KMS-11 (cell line): ENCODE data around the gene PIM1.
A peak's percentile ranks its signal among the peaks of the same experiment; 100 is the strongest.

Source experiments
- H2AFZ ChIP-seq: fragments of 200-600 bp; sonication (generic); 2 replicates; pipeline ENCODE4 v1.6.1; 2016; ENCODE audit warnings: antibody characterized with exemption, mixed run types, low read depth
- H3K27ac ChIP-seq: fragments of 200-600 bp; sonication (generic); 2 replicates; pipeline ENCODE4 v1.6.1; 2016; ENCODE audit warnings: mild to moderate bottlenecking, mixed run types
- H3K27me3 ChIP-seq: fragments of 200-600 bp; sonication (generic); 2 replicates; pipeline ENCODE4 v1.6.1; 2017; ENCODE audit warnings: mild to moderate bottlenecking, low read depth, mixed run types, moderate library complexity; ENCODE audit not compliant: insufficient read depth
- H3K36me3 ChIP-seq: fragments of 200-600 bp; sonication (generic); 2 replicates; pipeline ENCODE4 v1.6.1; 2017; ENCODE audit warnings: mild to moderate bottlenecking, mixed run types; ENCODE audit not compliant: insufficient read depth
- H3K4me1 ChIP-seq: fragments of 200-600 bp; sonication (generic); 2 replicates; pipeline ENCODE4 v1.6.1; 2016; ENCODE audit warnings: mild to moderate bottlenecking, low read depth, mixed run types; ENCODE audit not compliant: poor library complexity, severe bottlenecking
- H3K4me2 ChIP-seq: fragments of 200-600 bp; sonication (generic); 2 replicates; pipeline ENCODE4 v1.7.0; 2016; ENCODE audit warnings: mild to moderate bottlenecking, mixed run types
- H3K4me3 ChIP-seq: fragments of 200-600 bp; sonication (generic); IDR thresholded peaks from 2 replicates; pipeline ENCODE4 v1.6.1; 2017; ENCODE audit warnings: low read depth, low read length, mixed read lengths; ENCODE audit not compliant: insufficient read depth
- H3K79me2 ChIP-seq: fragments of 200-600 bp; sonication (generic); 2 replicates; pipeline ENCODE4 v1.6.1; 2016; ENCODE audit warnings: low read depth, mixed run types; ENCODE audit not compliant: insufficient read depth
- H3K9ac ChIP-seq: fragments of 200-600 bp; sonication (generic); 2 replicates; pipeline ENCODE4 v1.6.1; 2016; ENCODE audit warnings: mild to moderate bottlenecking, mixed run types
- H4K20me1 ChIP-seq: fragments of 200-600 bp; sonication (generic); 2 replicates; pipeline ENCODE4 v1.6.1; 2016; ENCODE audit warnings: mild to moderate bottlenecking, mixed run types; ENCODE audit not compliant: insufficient read depth
- TF ChIP-seq, protein P1 (sequence below): fragments of 200-600 bp; sonication (generic); conservative IDR thresholded peaks from 2 replicates; pipeline ENCODE4 v1.6.1; 2017; ENCODE audit warnings: low read depth, mild to moderate bottlenecking, antibody characterized with exemption, low read length, moderate library complexity, mixed read lengths

Gene PIM1

DNA sequence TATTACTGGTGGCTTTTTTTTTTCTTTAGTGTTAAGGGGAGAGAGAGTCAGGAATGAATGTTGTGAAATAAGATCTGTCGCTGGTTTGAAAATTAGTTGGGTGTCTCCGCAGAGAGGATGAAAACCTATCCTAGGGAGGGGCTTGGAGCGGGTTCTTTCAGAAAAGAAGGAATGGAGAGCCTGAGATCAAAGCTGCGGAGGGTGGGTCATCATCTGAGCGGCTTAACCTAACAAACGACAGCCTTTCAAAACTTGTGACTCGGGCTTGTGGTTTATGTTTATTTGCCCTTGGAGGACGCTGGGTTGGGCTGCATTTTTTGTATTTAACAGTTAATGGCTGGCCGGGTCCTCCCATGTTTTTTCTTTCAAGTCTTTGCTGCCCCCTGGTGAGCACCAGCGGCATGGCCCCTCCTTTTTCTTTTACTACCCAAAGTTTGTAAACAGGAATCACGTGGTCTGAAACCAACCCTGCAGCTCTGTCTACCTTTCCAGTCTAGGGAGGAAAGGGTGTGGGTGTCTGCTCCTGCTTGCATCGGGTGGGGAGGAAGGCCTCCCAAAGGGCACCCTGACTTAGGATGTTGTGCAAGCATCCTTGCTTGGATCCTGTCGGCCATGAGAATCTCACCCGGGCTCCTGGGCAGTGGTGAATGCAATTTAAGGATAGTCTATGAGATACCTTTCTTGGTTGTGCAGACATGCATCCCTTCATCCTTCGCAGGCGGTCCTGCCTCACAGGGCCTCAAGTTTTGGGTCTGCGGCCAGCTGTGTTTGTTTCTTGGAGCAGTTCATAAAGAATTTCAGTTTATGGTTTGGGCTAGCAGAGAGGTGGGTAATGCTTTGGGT, 2.2 kb downstream of the PIM1 start:
- Histone ChIP-seq H3K36me3 (peaks cover 16% of the 10 kb centered on the region), H3K4me2 (peak overlapping the region; percentile 72), H4K20me1 (peaks cover 11% of the 10 kb centered on the region), H3K4me1 (peaks cover 28% of the 10 kb centered on the region), H3K4me3 (peak overlapping the region; percentile 48), H3K27ac (peak overlapping the region; percentile 71), H2AFZ (no peak overlapping the region), H3K9ac (peak overlapping the region; percentile 84), H3K27me3 (no peaks in the 10 kb centered on the region), H3K79me2 (peaks cover 37% of the 10 kb centered on the region)
- TF ChIP-seq, protein P1, sequence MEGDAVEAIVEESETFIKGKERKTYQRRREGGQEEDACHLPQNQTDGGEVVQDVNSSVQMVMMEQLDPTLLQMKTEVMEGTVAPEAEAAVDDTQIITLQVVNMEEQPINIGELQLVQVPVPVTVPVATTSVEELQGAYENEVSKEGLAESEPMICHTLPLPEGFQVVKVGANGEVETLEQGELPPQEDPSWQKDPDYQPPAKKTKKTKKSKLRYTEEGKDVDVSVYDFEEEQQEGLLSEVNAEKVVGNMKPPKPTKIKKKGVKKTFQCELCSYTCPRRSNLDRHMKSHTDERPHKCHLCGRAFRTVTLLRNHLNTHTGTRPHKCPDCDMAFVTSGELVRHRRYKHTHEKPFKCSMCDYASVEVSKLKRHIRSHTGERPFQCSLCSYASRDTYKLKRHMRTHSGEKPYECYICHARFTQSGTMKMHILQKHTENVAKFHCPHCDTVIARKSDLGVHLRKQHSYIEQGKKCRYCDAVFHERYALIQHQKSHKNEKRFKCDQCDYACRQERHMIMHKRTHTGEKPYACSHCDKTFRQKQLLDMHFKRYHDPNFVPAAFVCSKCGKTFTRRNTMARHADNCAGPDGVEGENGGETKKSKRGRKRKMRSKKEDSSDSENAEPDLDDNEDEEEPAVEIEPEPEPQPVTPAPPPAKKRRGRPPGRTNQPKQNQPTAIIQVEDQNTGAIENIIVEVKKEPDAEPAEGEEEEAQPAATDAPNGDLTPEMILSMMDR, result peak; percentile 97

DNA sequence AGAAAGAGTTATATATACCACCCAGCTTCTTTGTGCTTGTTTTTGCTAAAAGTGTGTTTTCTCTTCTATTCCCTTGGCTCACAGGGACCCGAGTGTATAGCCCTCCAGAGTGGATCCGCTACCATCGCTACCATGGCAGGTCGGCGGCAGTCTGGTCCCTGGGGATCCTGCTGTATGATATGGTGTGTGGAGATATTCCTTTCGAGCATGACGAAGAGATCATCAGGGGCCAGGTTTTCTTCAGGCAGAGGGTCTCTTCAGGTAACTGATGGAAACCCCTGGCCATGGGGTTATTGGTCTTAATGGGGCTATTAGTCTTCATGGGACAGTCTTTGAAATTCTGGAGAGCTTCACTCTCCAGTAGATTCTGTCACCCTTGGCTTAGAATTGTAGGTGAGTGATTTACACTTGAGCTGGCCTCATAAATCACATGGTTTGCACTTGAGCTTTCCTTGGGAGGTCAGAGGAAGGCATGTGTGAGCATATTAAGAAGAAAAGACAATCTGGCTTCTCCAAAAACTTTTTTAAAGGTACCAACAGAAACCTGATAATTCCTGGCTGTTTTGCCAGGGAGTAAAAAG, 3.0 kb downstream of the PIM1 start:
- Histone ChIP-seq H3K4me1 (peaks cover 27% of the 10 kb centered on the region), H2AFZ (no peak overlapping the region), H3K36me3 (peaks cover 16% of the 10 kb centered on the region), H3K4me3 (no peak overlapping the region), H3K27me3 (no peaks in the 10 kb centered on the region), H4K20me1 (peaks cover 11% of the 10 kb centered on the region), H3K27ac (no peak overlapping the region; the same call in 1 of the 2 replicates), H3K4me2 (peak overlapping the region; percentile 72), H3K79me2 (peaks cover 37% of the 10 kb centered on the region), H3K9ac (no peak overlapping the region)
- TF ChIP-seq, protein P1, result no peak

DNA sequence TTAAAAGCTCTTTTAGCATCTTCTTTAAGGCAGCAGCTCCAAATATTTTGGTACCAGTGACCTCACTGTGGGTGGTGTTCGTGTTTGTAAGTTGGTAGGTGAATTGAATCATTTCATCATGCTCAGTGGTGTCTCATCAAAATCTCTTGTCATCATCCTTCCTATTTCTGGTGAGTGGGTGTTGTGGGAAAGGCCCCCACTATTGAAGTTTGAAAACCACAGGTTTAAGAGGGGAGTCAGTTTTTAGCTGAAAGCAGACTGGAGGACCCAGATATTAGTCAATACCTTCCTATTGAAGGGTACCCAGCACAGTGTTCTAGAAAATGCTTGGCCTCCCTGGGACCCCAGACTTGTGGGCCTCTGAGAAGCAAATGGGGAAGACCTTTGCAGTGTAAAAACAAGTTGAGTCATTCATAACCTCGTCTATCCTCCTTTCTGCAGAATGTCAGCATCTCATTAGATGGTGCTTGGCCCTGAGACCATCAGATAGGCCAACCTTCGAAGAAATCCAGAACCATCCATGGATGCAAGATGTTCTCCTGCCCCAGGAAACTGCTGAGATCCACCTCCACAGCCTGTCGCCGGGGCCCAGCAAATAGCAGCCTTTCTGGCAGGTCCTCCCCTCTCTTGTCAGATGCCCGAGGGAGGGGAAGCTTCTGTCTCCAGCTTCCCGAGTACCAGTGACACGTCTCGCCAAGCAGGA, 3.7 kb downstream of the PIM1 start:
- no peak overlapping the region; the same call in 1 of the 2 replicates for H3K27ac ChIP-seq
- H4K20me1 ChIP-seq, result peaks cover 11% of the 10 kb centered on the region
- peak overlapping the region; percentile 72; the same call in 1 of the 2 replicates for H3K4me2 ChIP-seq
- peaks cover 21% of the 10 kb centered on the region for H3K4me1 ChIP-seq
- H3K4me3 ChIP-seq, result no peak overlapping the region
- H3K36me3 ChIP-seq, result peaks cover 16% of the 10 kb centered on the region
- H3K9ac ChIP-seq, result no peak overlapping the region
- no peaks in the 10 kb centered on the region for H3K27me3 ChIP-seq
- TF ChIP-seq, protein P1, result no peak
- H3K79me2 ChIP-seq, result peaks cover 37% of the 10 kb centered on the region
- H2AFZ ChIP-seq, result no peak overlapping the region

DNA sequence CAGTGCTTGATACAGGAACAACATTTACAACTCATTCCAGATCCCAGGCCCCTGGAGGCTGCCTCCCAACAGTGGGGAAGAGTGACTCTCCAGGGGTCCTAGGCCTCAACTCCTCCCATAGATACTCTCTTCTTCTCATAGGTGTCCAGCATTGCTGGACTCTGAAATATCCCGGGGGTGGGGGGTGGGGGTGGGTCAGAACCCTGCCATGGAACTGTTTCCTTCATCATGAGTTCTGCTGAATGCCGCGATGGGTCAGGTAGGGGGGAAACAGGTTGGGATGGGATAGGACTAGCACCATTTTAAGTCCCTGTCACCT, 4.2 kb downstream of the PIM1 start:
- peaks cover 11% of the 10 kb centered on the region for H4K20me1 ChIP-seq
- H3K4me1 ChIP-seq, result peaks cover 18% of the 10 kb centered on the region
- no peak overlapping the region for H3K4me3 ChIP-seq
- peaks cover 37% of the 10 kb centered on the region for H3K79me2 ChIP-seq
- H3K9ac ChIP-seq, result no peak overlapping the region
- TF ChIP-seq, protein P1, result no peak
- no peaks in the 10 kb centered on the region for H3K27me3 ChIP-seq
- no peak overlapping the region for H2AFZ ChIP-seq
- H3K4me2 ChIP-seq, result no peak overlapping the region
- peaks cover 16% of the 10 kb centered on the region for H3K36me3 ChIP-seq
- H3K27ac ChIP-seq, result no peak overlapping the region
